CD4-positive, alpha-beta T cell treated with Interleukin-17A for 4 hours (primary cell): ENCODE measurements around the gene APBA3.

Experiments
- DNase-seq: peaks from one replicate; pipeline ENCODE4 v3.0.0-alpha.2; 2020; ENCODE audit warnings: mixed read lengths

The APBA3 gene

GRCh38 chr19:3788996-3789778, 27.7 kb upstream of the APBA3 start:
- DNase-seq = no peak

DNA sequence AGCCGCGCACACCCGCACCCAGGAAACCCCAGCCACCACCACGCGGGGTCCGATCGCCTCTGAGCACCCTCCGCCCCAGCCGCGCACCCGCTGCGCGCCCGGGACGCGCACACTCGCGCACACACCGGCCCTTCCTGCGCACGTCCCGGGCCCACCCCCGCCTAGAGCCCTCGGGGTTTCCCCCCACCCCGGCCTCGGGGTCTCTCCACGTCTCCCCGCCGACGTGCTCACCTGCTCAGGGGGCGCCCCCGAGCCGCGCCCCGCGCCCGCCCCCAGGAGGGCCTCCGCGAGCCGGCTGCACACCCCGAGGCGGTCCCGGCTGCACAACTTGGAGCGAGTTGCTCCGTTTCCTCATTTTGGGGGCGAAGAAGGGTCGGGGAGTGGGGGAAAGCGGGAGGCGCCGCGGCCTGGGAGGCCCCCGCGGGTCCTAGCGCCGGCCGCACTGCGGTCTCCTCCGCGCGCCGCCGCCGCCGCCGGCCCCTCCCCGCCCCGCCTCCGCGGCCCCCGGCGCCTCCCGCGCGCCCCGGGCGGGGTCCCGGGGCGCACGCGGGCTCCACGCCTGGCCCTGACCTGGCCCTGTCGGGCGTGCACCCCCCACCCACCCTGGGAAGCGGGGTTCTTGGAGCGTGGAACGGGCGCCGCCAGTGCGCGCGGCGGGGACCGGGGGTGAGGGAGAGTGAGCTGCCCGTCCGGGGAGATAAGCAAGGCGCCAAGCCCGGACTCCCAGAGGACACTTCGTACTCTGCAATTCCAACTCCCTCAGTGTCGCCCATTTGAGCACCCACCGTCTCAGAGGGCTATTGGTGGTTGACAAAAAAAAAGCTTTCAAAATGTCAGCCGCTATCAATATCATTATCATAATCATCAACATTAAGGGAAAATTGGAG, 24.7 kb upstream of the APBA3 start, which contains the start of gene MATK:
TSS of gene MATK (minus strand) at position 444 of the 887 bp plus-strand sequence. CDS start 1,246 bp downstream, outside the sequence.
- DNase-seq = peak; percentile 14

GRCh38 chr19:3785451-3785937, 24.0 kb upstream of the APBA3 start:
- DNase-seq = peak; percentile 11

DNA sequence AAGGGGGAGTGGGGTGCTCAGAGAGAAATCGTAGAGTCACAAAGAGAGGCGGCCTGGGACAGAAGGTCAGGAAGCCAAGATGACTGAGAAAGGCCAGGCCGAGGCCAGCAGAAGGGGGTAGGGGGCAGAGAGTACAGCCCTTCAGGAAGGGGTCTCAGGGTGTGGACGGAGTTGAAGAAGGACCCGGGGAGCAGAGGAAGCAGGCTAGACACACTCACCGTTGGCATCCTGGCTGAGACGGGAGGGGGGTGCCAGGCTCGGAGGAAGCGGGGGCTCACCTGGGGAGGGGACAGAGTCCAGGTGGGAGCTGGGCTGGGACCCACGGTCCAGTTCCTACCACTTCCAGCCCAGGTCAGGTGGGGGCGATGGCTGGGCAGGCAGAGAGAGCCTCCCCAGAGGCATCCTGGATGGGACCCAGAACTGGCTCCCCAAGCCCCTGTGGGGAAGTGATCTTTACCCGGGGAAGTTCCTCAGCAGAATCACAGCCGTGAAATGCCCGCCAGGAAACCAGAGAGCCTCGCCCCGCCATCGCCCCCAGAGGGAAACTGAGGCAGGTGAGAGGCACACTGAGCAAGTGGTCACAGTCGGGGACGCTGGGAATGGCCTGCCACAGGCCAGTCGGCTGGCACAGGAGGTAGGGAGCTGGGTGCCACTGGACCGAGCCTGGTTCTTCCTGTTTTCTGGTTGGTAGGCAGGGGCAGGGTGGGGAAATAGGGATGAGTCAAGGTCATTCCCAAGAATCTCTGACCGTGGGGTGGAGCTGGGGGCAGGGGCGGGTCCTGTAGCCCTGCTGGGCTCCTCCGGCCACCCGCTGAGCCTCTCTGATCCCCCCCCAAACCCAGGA, 23.3 kb upstream of the APBA3 start:
- no peak for DNase-seq

- peak; percentile 46 for DNase-seq
These were observed 22.4 kb upstream of the APBA3 start for GRCh38 chr19:3783660-3784584.

DNA sequence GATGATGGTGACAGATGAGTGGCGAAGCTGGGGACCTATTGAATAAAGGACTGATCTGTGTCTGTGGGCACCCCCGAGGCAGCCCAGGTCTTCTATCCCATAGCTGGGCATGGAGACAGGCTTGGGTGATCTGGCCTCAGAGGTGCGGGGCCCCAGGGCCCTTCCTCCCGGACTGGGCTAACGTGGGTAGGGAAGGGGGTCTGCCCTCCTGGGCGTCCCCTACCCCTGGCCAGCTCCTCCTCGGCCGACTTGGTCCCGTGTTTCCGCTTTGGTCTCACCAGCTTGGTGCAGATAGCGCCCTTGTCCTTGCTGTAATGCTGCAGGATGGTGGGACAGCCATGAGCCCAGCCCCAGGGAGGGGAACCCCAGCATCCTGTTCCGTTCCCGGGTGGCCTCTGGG, 21.4 kb upstream of the APBA3 start:
- DNase-seq = no peak

DNA sequence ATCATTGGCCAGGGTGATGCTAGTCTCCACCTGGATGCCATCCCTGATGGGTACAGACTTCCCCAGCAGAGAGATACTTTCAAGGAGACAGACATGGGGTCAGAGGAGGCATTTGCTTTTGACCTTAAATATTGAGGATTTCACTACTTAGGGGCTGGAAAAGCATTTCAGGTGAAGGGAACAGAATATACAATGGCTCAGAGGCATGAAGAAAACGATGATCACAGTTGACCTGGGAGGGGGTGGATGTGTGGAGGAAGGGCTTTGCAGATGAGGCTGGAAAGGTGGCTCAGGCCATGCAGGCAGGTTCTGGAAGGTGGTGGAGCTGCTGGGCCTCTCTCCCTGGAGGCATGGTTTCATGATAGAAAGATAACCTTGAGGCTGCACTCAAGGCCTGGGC, 20.8 kb upstream of the APBA3 start:
- no peak for DNase-seq

- no peak for DNase-seq
These were observed 20.1 kb upstream of the APBA3 start for GRCh38 chr19:3781603-3782002.

DNA sequence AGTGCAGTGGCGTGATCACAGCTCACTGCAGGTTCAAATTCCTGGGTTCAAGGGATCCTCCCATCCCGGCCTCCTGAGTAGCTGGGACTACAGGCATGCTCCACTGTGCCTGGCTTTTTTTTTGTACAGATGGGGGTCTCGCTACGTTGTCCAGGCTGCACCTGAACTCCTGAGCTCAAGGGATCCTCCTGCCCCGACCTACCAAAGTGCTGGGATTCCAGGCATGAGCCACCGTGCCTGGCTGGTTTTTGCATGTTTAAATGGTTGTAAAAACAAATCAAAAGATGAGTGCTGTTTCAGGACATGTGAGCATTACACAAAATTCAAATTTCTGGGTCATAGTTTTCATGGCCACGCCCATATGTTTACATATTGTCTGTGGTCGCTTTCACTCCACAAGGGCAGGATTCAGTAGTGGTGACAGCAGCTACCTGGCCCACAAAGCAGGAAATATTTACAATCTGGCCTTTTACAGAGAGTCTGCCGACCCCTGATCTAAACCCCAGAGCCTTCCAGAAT, 19.4 kb upstream of the APBA3 start:
- DNase-seq = no peak

GRCh38 chr19:3778899-3779723, 17.6 kb upstream of the APBA3 start:
- DNase-seq = no peak

DNA sequence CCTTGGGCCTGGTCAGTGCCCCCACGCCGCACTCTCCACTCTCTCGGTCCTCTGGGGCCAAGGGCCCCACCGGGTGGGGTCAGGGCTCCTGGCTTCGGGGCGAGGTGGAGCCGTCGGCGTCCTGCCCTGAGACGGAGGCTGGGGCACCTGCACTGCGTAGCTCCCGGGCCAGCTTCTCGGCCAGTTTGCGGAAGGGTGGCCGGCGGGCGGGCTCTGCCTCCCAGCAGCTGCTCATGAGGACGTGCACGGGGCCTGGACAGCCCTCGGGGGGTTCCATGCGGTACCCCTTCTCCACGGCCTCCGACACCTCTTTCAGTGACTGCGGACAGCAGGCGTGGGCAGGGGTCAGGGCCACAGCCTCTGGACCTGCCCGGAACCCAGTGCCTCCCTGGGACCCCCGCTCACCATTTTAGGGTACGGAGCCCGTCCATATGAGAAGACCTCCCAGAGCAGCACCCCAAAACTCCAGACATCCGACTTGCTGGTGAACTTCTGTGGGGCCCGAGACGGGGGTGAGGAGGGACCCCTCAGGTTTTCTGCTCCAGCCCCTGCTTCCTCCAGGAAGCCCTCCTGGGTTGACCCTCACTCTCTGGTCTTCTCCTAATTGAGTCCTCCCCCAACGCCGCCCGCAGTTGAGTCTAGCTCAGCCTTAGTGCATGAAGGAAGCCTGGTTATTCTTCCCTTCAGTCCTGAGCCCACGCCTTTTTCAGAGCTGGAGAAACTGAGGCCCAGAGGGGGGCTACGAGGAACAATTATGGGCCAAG, 16.8 kb upstream of the APBA3 start:
- no peak for DNase-seq

- no peak for DNase-seq
These were observed 15.1 kb upstream of the APBA3 start for GRCh38 chr19:3776479-3777040.

- no peak for DNase-seq
These were observed 14.3 kb upstream of the APBA3 start for GRCh38 chr19:3775831-3776230.

DNA sequence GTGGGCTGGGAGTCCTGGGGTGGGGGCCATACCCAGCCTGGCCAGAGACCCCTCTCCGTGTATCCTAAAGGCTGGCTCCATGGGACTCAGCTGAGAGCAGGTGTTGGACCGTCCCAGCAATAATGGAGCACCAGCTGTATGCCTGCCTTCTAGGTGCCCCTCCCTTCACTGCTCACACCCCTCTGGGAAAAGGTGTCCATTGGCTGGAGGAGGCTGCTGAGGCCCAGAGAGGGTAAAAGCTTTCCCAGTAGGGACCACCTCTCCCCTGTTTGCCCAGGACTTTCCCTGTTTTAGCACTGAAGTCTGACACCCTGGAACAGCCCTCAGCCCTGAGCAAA, 13.9 kb upstream of the APBA3 start:
- no peak for DNase-seq

GRCh38 chr19:3774621-3775373, 13.3 kb upstream of the APBA3 start:
- no peak for DNase-seq

GRCh38 chr19:3773814-3774515, 12.5 kb upstream of the APBA3 start:
- no peak for DNase-seq

DNA sequence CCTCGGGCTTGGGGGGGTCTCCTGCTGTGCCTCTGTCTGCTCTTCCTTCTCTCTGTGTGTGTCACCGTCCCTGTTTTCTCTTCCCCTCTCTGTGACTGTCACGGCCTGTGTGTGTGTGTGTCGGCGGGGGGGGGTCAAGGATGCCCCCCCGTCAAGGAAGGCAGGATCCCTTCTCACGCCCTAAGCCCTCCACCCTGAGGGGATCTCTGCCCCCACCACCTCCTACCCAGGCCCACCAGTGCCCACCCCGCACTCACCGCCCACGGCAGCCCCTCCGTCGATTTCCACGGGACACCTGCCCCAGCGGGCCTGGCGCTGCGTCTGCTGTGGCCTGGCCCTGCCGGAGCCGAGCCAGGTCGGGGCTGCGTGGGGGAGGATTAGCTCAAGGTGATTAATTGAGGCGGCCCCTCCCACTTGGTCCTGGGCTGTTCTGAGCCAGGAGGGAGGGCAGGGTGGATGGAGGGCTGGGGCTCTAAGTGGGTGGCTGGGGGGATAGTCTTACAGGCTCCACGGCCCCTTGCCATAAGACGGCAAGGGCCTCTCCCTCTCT, 10.5 kb upstream of the APBA3 start, which contains the start of gene RAX2:
TSS of gene RAX2 (minus strand) at position 323 of the 550 bp plus-strand sequence. CDS start 486 bp downstream, outside the sequence.
- no peak for DNase-seq
